A549 (cell line): ENCODE measurements around the gene PNPLA6. TPM values are rescaled to one million over a fixed set of nuclear protein-coding genes. Genes with fewer than 3 reads are reported as not detected.

Experiments
- ATAC-seq, 2 experiments: fragments of 200-7000 bp in 1 of 2; fragments of >200 bp in 1 of 2; cut with Nextera tagmentation in 1 of 2; cut with Tn5 transposase in 1 of 2; 3 replicates each; pipeline versions ENCODE4 v1.8.0 to v1.9.1; 2018 to 2020; ENCODE audit warnings: mild to moderate bottlenecking in 1 of 2, moderate library complexity in 1 of 2
- CTCF ChIA-PET: fragments of 300-600 bp; sonication (Branson Sonifier 250); formaldehyde crosslinking; extraction: SDS; loops from one replicate; lab custom pipeline; 2021; ENCODE audit warnings: antibody characterized with exemption, inconsistent platforms; lab: Yijun Ruan, JAX
- POLR2A ChIA-PET: fragments of 350-600 bp; formaldehyde crosslinking; extraction: SDS; loops from one replicate; lab custom pipeline; 2021; ENCODE audit warnings: antibody characterized with exemption, inconsistent platforms; lab: Yijun Ruan, JAX
- DNase-seq, 2 experiments: peaks; one replicate each; pipeline versions ENCODE4 v3.0.0 to v3.0.0-alpha.2; 2011 to 2016; ENCODE audit warnings: low read depth in 1 of 2, low spot score in 1 of 2
- FAIRE-seq: peaks from 2 replicates; lab custom pipeline; 2011; peaks lifted over from hg19 to GRCh38; lab: Jason Lieb, UNC
- H3K27ac ChIP-seq, 2 experiments: fragments of >200 bp; sonication (Bioruptor Twin); formaldehyde crosslinking; 3 replicates each; pipeline ENCODE4 v1.5.1; 2016 to 2017
- H3K4me1 ChIP-seq: fragments of >200 bp; sonication (Bioruptor Twin); formaldehyde crosslinking; 3 replicates; pipeline ENCODE4 v1.6.1; 2016
- H3K4me2 ChIP-seq: fragments of >200 bp; sonication (Bioruptor Twin); formaldehyde crosslinking; 3 replicates; pipeline ENCODE4 v1.6.1; 2016
- H3K4me3 ChIP-seq: fragments of >200 bp; sonication (Bioruptor Twin); formaldehyde crosslinking; 3 replicates; pipeline ENCODE4 v1.5.1; 2016
- H3K9me3 ChIP-seq: fragments of >200 bp; sonication (Bioruptor Twin); formaldehyde crosslinking; 3 replicates; pipeline ENCODE4 v1.6.1; 2016
- BCL3 ChIP-seq: fragments of >200 bp; sonication (Bioruptor Twin); formaldehyde crosslinking; IDR thresholded peaks from 3 replicates; pipeline ENCODE4 v1.6.1; 2016
- CBX8 ChIP-seq: fragments of 200-600 bp; sonication (generic); IDR thresholded peaks from 2 replicates; pipeline ENCODE4 v1.6.1; 2016
- CHD2 ChIP-seq: fragments of 150-350 bp; IDR thresholded peaks from 2 replicates; pipeline ENCODE4 v1.6.1; 2014; ENCODE audit warnings: low read length; ENCODE audit not compliant: partially characterized antibody
- EHF ChIP-seq: fragments of 250-450 bp; sonication (Bioruptor Pico); IDR thresholded peaks from 2 replicates; pipeline ENCODE4 v1.5.0; 2020; ENCODE audit warnings: mild to moderate bottlenecking
- FOSL2 ChIP-seq, 2 experiments: fragments of 450-650 bp in 1 of 2; fragments of >200 bp in 1 of 2; sonication (Bioruptor Twin) in 1 of 2; formaldehyde crosslinking; IDR thresholded peaks; 2 replicates each; pipeline versions ENCODE4 v1.5.0 to v1.6.1; 2016 to 2020; ENCODE audit warnings: mild to moderate bottlenecking in 1 of 2, moderate library complexity in 1 of 2
- HOXB13 ChIP-seq: fragments of 250-450 bp; sonication (Bioruptor Pico); IDR thresholded peaks from 2 replicates; pipeline ENCODE4 v1.5.0; 2020; ENCODE audit warnings: low read depth, mild to moderate bottlenecking, moderate library complexity
- JUNB ChIP-seq: fragments of >200 bp; sonication (Bioruptor Twin); formaldehyde crosslinking; IDR thresholded peaks from 2 replicates; pipeline ENCODE4 v1.6.1; 2016
- MAFK ChIP-seq: fragments of 450-650 bp; IDR thresholded peaks from 2 replicates; pipeline ENCODE4 v1.6.1; 2014; ENCODE audit not compliant: partially characterized antibody
- MAZ ChIP-seq: fragments of 150-350 bp; IDR thresholded peaks from 2 replicates; pipeline ENCODE4 v1.6.1; 2014; ENCODE audit warnings: antibody characterized with exemption, low read depth, low read length, borderline replicate concordance
- NR3C1 ChIP-seq: fragments of >200 bp; sonication (Bioruptor Twin); formaldehyde crosslinking; IDR thresholded peaks from 3 replicates; pipeline ENCODE4 v1.6.1; 2017
- RCOR1 ChIP-seq: fragments of 150-350 bp; IDR thresholded peaks from 2 replicates; pipeline ENCODE4 v1.6.1; 2014; ENCODE audit warnings: antibody characterized with exemption, low read length, low read depth
- RFX5 ChIP-seq: fragments of 450-650 bp; IDR thresholded peaks from 2 replicates; pipeline ENCODE4 v1.7.1; 2014; ENCODE audit warnings: antibody characterized with exemption, mild to moderate bottlenecking, moderate library complexity
- RNF2 ChIP-seq: fragments of 200-600 bp; sonication (generic); IDR thresholded peaks from 2 replicates; pipeline ENCODE4 v1.6.1; 2016; ENCODE audit warnings: low read depth, mild to moderate bottlenecking, antibody characterized with exemption, moderate library complexity, borderline replicate concordance
- SMC3 ChIP-seq: fragments of >200 bp; sonication (Bioruptor Twin); formaldehyde crosslinking; IDR thresholded peaks from 3 replicates; pipeline ENCODE4 v1.6.1; 2018; ENCODE audit warnings: inconsistent platforms
- TFCP2L1 ChIP-seq: fragments of 250-450 bp; sonication (Bioruptor Pico); IDR thresholded peaks from 2 replicates; pipeline ENCODE4 v1.5.0; 2021; ENCODE audit warnings: mild to moderate bottlenecking
- TP53 ChIP-seq: fragments of 250-450 bp; sonication (Bioruptor Pico); IDR thresholded peaks from 2 replicates; pipeline ENCODE4 v1.5.0; 2021; ENCODE audit warnings: mild to moderate bottlenecking, moderate library complexity
- ZFP36 ChIP-seq: fragments of 450-650 bp; IDR thresholded peaks from 2 replicates; pipeline ENCODE4 v1.6.1; 2014; ENCODE audit warnings: borderline replicate concordance; ENCODE audit not compliant: partially characterized antibody
- ZSCAN20 ChIP-seq: fragments of 250-450 bp; sonication (Bioruptor Pico); IDR thresholded peaks from 2 replicates; pipeline ENCODE4 v1.8.0; 2022; ENCODE audit warnings: mild to moderate bottlenecking, moderate library complexity
- WGBS: methylation state at CpG from one replicate; pipeline ENCODE4 v1.1.6; 2017; ENCODE audit errors: missing lambda C conversion rate; 5-methylcytosine and 5-hydroxymethylcytosine counted together
- polyA plus RNA-seq, 4 experiments: library from polyadenylated mRNA; depleted of rRNA in 3 of 4; stranded (reverse); fragments of >200 nt; fragmentation: RNase III in 1 of 4; extraction: RNeasy Plus Mini Kit Qiagen cat#74134 plus additional on column Dnase treatment in 1 of 4; gene quantifications; 2 replicates in 3 of 4; 3 replicates in 1 of 4; pipeline ENCODE4 v1.2.3, GENCODE V29; 2011 to 2017
- TF ChIP-seq, protein P1 (sequence below): fragments of >200 bp; sonication (Bioruptor Twin); formaldehyde crosslinking; IDR thresholded peaks from 2 replicates; pipeline ENCODE4 v1.6.1; 2016
- TF ChIP-seq, protein P2 (sequence below): IDR thresholded peaks from 2 replicates; pipeline ENCODE4 v1.6.1; 2012
- TF ChIP-seq, protein P3 (sequence below): fragments of >200 bp; sonication (Bioruptor Twin); formaldehyde crosslinking; IDR thresholded peaks from 3 replicates; pipeline ENCODE4 v1.5.1; 2016
- TF ChIP-seq, protein P4 (sequence below): fragments of 250-450 bp; sonication (Bioruptor Pico); IDR thresholded peaks from 2 replicates; pipeline ENCODE4 v1.5.0; 2021; ENCODE audit warnings: mild to moderate bottlenecking, moderate library complexity, borderline replicate concordance

The PNPLA6 gene
- polyA plus RNA-seq, 2 of the 4 experiments (the other 2 are of a cell fraction) = 17.0 to 58.1 TPM

DNA sequence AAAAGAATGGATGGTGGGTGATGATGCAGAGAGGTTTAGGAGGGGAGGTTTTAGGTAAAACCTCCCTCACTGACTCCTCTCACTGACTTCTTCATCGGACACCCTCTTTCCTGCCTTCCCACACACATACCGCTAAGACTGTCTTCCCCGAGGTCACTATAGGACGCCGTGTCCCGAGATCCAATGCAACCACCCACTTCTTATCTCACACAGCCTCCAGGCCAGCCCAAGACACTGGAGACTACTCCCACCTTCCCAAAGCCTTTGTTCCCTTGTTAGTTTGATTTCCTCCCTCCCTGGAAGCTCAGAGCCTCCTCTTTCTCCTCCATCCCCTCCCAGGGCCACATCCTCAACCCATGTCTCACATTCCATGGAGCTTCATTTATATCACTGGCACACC, 43.7 kb downstream of the PNPLA6 start:
- POLR2A ChIA-PET = no interaction called here
- no peak overlapping the region for H3K4me2 ChIP-seq
- ATAC-seq (no peak), DNase-seq (no peak), FAIRE-seq (no peak)
- CTCF ChIA-PET = interaction anchor here (1.3 to 3.7 kb wide), 3 partner anchors 11 to 102 kb away, joined by 3 to 20 read pairs (median 4); partner anchors contain the start of gene TRAPPC5
- TF ChIP-seq RNF2 (no peak), RCOR1 (no peak), ZFP36 (no peak), RFX5 (no peak), CHD2 (no peak), ZSCAN20 (CRISPR knock-in tag) (no peak), CBX8 (no peak)
- TF ChIP-seq, protein P1, sequence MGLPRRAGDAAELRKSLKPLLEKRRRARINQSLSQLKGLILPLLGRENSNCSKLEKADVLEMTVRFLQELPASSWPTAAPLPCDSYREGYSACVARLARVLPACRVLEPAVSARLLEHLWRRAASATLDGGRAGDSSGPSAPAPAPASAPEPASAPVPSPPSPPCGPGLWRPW = no peak
- TF ChIP-seq, protein P2, sequence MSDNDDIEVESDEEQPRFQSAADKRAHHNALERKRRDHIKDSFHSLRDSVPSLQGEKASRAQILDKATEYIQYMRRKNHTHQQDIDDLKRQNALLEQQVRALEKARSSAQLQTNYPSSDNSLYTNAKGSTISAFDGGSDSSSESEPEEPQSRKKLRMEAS = no peak
- H3K4me3 ChIP-seq = no peak overlapping the region
- no peaks in the 10 kb centered on the region for H3K4me1 ChIP-seq
- WGBS = 48% methylated on average over 6 of the region's 6 CpGs
- no peaks in the 10 kb centered on the region for H3K9me3 ChIP-seq
- H3K27ac ChIP-seq = no peak overlapping the region

DNA sequence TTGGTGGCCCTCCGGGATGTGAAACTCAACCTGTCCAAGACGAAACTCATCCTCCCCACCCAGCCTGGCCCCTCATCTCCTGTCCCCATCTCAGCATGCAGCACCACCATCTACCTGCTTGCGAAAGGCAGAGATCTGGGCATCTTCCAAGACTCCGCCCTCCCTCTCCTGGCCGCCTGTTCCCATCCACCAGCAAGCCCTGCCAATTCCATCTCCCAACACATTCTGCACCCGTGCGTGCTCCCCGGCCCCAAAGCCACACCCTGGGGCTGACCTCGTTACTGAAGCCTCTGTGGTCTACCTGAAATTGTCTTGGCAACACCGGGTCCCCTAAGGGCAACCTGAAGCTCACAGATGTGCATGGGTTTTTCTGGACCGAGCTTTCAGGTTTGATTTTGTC, 46.9 kb downstream of the PNPLA6 start:
- WGBS = 32% methylated on average over 11 of the region's 11 CpGs
- POLR2A ChIA-PET = no interaction called here
- Histone ChIP-seq H3K4me2 (no peak overlapping the region), H3K4me3 (no peak overlapping the region), H3K9me3 (no peaks in the 10 kb centered on the region), H3K4me1 (no peaks in the 10 kb centered on the region), H3K27ac (no peak overlapping the region)
- ATAC-seq = no peak
- no peak for FAIRE-seq
- CTCF ChIA-PET = interaction anchor here (1.6 to 2.0 kb wide), 2 partner anchors 14 to 98 kb away, joined by 4 to 7 read pairs; partner anchors contain the start of gene TRAPPC5
- no peak for DNase-seq
- TF ChIP-seq CBX8 = no peak
- no peak for TF ChIP-seq MAZ
- TF ChIP-seq, protein P3, sequence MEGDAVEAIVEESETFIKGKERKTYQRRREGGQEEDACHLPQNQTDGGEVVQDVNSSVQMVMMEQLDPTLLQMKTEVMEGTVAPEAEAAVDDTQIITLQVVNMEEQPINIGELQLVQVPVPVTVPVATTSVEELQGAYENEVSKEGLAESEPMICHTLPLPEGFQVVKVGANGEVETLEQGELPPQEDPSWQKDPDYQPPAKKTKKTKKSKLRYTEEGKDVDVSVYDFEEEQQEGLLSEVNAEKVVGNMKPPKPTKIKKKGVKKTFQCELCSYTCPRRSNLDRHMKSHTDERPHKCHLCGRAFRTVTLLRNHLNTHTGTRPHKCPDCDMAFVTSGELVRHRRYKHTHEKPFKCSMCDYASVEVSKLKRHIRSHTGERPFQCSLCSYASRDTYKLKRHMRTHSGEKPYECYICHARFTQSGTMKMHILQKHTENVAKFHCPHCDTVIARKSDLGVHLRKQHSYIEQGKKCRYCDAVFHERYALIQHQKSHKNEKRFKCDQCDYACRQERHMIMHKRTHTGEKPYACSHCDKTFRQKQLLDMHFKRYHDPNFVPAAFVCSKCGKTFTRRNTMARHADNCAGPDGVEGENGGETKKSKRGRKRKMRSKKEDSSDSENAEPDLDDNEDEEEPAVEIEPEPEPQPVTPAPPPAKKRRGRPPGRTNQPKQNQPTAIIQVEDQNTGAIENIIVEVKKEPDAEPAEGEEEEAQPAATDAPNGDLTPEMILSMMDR = no peak
- TF ChIP-seq TFCP2L1 (CRISPR knock-in tag) = no peak
- no peak for TF ChIP-seq JUNB
- TF ChIP-seq RNF2 = no peak
- no peak for TF ChIP-seq BCL3
- no peak for TF ChIP-seq EHF (CRISPR knock-in tag)
- no peak for TF ChIP-seq SMC3
- TF ChIP-seq, protein P4, sequence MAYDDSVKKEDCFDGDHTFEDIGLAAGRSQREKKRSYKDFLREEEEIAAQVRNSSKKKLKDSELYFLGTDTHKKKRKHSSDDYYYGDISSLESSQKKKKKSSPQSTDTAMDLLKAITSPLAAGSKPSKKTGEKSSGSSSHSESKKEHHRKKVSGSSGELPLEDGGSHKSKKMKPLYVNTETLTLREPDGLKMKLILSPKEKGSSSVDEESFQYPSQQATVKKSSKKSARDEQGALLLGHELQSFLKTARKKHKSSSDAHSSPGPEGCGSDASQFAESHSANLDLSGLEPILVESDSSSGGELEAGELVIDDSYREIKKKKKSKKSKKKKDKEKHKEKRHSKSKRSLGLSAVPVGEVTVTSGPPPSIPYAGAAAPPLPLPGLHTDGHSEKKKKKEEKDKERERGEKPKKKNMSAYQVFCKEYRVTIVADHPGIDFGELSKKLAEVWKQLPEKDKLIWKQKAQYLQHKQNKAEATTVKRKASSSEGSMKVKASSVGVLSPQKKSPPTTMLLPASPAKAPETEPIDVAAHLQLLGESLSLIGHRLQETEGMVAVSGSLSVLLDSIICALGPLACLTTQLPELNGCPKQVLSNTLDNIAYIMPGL (CRISPR knock-in tag) = no peak
- no peak for TF ChIP-seq MAFK
- TF ChIP-seq FOSL2 (IDR thresholded peaks at IDR 0.05) = no peak
- no peak for TF ChIP-seq FOSL2 (CRISPR knock-in tag; IDR thresholded peaks at IDR 0.05)
- TF ChIP-seq, protein P2 = no peak
- TF ChIP-seq HOXB13 (CRISPR knock-in tag) = no peak
- TF ChIP-seq NR3C1 = no peak
- no peak for TF ChIP-seq TP53 (CRISPR knock-in tag)
- no peak for TF ChIP-seq CHD2
